Loucy (cell line): Measurements from ENCODE around the gene SOBP.

ENCODE experiments used
- H2AFZ ChIP-seq: fragments of 200-600 bp; sonication (generic); 2 replicates; pipeline ENCODE4 v1.6.0; 2016; ENCODE audit warnings: antibody characterized with exemption, mild to moderate bottlenecking, low read length, moderate library complexity
- H3F3A ChIP-seq: fragments of 200-600 bp; 2 replicates; pipeline ENCODE4 v1.6.0; 2016; ENCODE audit warnings: antibody characterized with exemption, low read depth, mild to moderate bottlenecking
- H3K27me3 ChIP-seq: fragments of 200-600 bp; sonication (generic); 2 replicates; pipeline ENCODE4 v1.6.1; 2014; ENCODE audit warnings: low read length, mild to moderate bottlenecking; ENCODE audit not compliant: insufficient read depth, poor library complexity, severe bottlenecking
- H3K36me3 ChIP-seq: fragments of 200-600 bp; sonication (generic); 2 replicates; pipeline ENCODE4 v1.6.1; 2016; ENCODE audit warnings: low read length; ENCODE audit not compliant: insufficient read depth
- H3K4me1 ChIP-seq: fragments of 200-600 bp; sonication (generic); 2 replicates; pipeline ENCODE4 v1.5.1; 2014; ENCODE audit warnings: low read length, mild to moderate bottlenecking; ENCODE audit not compliant: insufficient read depth, poor library complexity, severe bottlenecking
- H3K4me2 ChIP-seq: fragments of 200-600 bp; sonication (generic); 2 replicates; pipeline ENCODE4 v1.6.0; 2014; ENCODE audit warnings: antibody characterized with exemption, low read length, low read depth, mild to moderate bottlenecking; ENCODE audit not compliant: poor library complexity, severe bottlenecking
- H3K4me3 ChIP-seq: fragments of 200-600 bp; sonication (generic); 2 replicates; pipeline ENCODE4 v1.5.1; 2014; ENCODE audit warnings: low read length, mild to moderate bottlenecking, mixed read lengths; ENCODE audit not compliant: poor library complexity, severe bottlenecking
- H3K79me2 ChIP-seq: fragments of 200-600 bp; sonication (generic); 2 replicates; pipeline ENCODE4 v1.6.1; 2014; ENCODE audit warnings: low read length; ENCODE audit not compliant: insufficient read depth
- H3K9ac ChIP-seq: fragments of 200-600 bp; sonication (generic); 2 replicates; pipeline ENCODE4 v1.6.0; 2014; ENCODE audit warnings: mild to moderate bottlenecking, low read depth, low read length, moderate library complexity; ENCODE audit not compliant: poor library complexity, severe bottlenecking
- H3K9me2 ChIP-seq: fragments of 200-600 bp; sonication (generic); replicated peaks from 2 replicates; pipeline ENCODE4 v1.6.1; 2016; ENCODE audit warnings: low read depth, low read length, mixed read lengths
- H3K9me3 ChIP-seq: fragments of 200-600 bp; sonication (generic); 2 replicates; pipeline ENCODE4 v1.6.1; 2014; ENCODE audit warnings: mild to moderate bottlenecking, antibody characterized with exemption, low read length, low read depth; ENCODE audit not compliant: insufficient read depth
- H4K20me1 ChIP-seq: fragments of 200-600 bp; sonication (generic); 2 replicates; pipeline ENCODE4 v1.6.0; 2014; ENCODE audit warnings: antibody characterized with exemption, low read length, mild to moderate bottlenecking; ENCODE audit not compliant: insufficient read depth, poor library complexity, severe bottlenecking
- EZH2phosphoT487 ChIP-seq: fragments of 200-600 bp; IDR thresholded peaks from 2 replicates; pipeline ENCODE4 v1.6.1; 2018; ENCODE audit warnings: antibody characterized with exemption, mild to moderate bottlenecking, moderate library complexity, borderline replicate concordance
- TF ChIP-seq, protein P1 (sequence below): fragments of 200-600 bp; sonication (generic); conservative IDR thresholded peaks from 2 replicates; pipeline ENCODE4 v1.5.1; 2014; ENCODE audit warnings: mild to moderate bottlenecking, antibody characterized with exemption, low read length

SOBP gene

DNA sequence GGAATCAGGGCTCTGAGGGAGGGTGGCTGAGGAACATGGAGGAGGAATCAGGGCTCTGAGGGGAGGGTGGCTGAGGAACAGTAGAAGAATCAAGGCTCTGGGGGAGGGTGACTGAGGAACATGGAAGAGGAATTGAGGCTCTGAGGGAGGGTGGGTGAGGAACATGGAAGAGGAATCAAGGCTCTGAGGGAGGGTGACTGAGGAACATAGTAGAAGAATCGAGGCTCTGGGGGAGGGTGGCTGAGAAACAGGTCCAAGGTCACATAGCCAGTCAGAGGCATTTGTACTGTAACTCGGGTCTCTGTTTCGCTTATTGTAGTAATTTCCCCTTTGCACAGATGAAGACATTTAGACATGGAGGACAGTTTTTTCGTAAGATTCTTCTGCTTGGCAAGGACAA, 164.8 kb downstream of the SOBP start:
- Histone ChIP-seq H3K27me3 (no peaks in the 10 kb centered on the region), H3K36me3 (no peaks in the 10 kb centered on the region), H3K4me2 (no peak overlapping the region), H3K9ac (no peak overlapping the region), H2AFZ (no peak overlapping the region), H3K4me3 (no peak overlapping the region), H3K9me2 (no peaks in the 10 kb centered on the region), H3K9me3 (no peaks in the 10 kb centered on the region), H3K79me2 (no peaks in the 10 kb centered on the region), H3F3A (peaks cover 6% of the 10 kb centered on the region; the same call in 1 of the 2 replicates), H4K20me1 (no peaks in the 10 kb centered on the region), H3K4me1 (peaks cover 46% of the 10 kb centered on the region)
- TF ChIP-seq, protein P1, sequence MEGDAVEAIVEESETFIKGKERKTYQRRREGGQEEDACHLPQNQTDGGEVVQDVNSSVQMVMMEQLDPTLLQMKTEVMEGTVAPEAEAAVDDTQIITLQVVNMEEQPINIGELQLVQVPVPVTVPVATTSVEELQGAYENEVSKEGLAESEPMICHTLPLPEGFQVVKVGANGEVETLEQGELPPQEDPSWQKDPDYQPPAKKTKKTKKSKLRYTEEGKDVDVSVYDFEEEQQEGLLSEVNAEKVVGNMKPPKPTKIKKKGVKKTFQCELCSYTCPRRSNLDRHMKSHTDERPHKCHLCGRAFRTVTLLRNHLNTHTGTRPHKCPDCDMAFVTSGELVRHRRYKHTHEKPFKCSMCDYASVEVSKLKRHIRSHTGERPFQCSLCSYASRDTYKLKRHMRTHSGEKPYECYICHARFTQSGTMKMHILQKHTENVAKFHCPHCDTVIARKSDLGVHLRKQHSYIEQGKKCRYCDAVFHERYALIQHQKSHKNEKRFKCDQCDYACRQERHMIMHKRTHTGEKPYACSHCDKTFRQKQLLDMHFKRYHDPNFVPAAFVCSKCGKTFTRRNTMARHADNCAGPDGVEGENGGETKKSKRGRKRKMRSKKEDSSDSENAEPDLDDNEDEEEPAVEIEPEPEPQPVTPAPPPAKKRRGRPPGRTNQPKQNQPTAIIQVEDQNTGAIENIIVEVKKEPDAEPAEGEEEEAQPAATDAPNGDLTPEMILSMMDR: no peak
- TF ChIP-seq EZH2phosphoT487: no peak

DNA sequence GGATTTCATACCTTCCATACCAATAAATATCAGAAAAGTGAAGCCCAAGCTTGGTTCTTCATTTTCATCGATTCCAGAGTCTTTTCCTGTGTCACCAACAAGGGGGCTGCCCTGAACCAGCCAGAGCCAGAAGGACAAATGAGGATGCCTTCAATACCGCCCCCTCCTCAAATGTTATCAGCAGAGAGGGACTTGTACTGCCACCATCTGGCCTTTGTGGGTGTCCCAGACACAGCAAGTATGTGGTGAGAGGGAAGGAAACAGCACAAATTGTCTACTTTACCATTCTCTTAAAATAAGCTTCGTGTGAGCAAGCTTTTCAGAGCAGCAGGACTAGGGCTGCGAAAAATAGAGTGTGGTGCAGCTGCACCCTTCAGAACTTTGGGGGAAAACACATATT, 165.3 kb downstream of the SOBP start:
- no peaks in the 10 kb centered on the region for H4K20me1 ChIP-seq
- no peak overlapping the region for H3K9ac ChIP-seq
- no peak overlapping the region for H3K4me3 ChIP-seq
- H3K27me3 ChIP-seq: no peaks in the 10 kb centered on the region
- H2AFZ ChIP-seq: no peak overlapping the region
- peaks cover 6% of the 10 kb centered on the region; the same call in 1 of the 2 replicates for H3F3A ChIP-seq
- H3K36me3 ChIP-seq: no peaks in the 10 kb centered on the region
- H3K9me2 ChIP-seq: no peaks in the 10 kb centered on the region
- TF ChIP-seq, protein P1: peak; percentile 89
- no peak for TF ChIP-seq EZH2phosphoT487
- no peaks in the 10 kb centered on the region for H3K9me3 ChIP-seq
- H3K4me1 ChIP-seq: peaks cover 46% of the 10 kb centered on the region
- H3K4me2 ChIP-seq: no peak overlapping the region
- no peaks in the 10 kb centered on the region for H3K79me2 ChIP-seq

DNA sequence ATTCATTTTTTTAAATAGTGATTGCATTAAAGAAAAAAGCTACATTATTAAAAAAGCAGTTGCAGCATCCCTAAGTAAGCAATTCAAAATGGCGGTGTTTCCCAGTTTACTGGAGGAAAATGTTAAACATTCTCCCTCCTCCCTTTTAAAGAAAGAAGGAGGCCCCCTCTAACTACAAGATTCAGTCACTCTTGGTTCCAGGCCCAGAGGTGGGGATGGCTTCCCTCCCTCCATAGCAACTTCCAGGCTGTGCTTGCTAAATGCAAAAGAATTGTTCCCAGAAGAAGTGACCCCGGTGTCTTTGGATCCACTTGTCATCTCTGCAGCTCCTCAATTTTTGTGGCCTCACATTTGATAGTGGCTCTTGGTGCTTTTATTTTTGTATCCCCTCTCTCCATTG, 165.9 kb downstream of the SOBP start:
- H3K9ac ChIP-seq: no peak overlapping the region
- no peaks in the 10 kb centered on the region for H3K36me3 ChIP-seq
- H3K4me3 ChIP-seq: no peak overlapping the region
- H3K4me1 ChIP-seq: peaks cover 46% of the 10 kb centered on the region
- H3K9me3 ChIP-seq: no peaks in the 10 kb centered on the region
- H3F3A ChIP-seq: peaks cover 6% of the 10 kb centered on the region; the same call in 1 of the 2 replicates
- no peaks in the 10 kb centered on the region for H3K9me2 ChIP-seq
- H3K79me2 ChIP-seq: no peaks in the 10 kb centered on the region
- no peaks in the 10 kb centered on the region for H4K20me1 ChIP-seq
- no peak overlapping the region for H2AFZ ChIP-seq
- no peak for TF ChIP-seq EZH2phosphoT487
- TF ChIP-seq, protein P1: no peak
- no peak overlapping the region for H3K4me2 ChIP-seq
- H3K27me3 ChIP-seq: no peaks in the 10 kb centered on the region
